GM23338 (cell line): ENCODE data around the gene NSG2. TPM values are rescaled to one million over a fixed set of nuclear protein-coding genes. Genes with fewer than 3 reads are reported as not detected.

ENCODE experiments used
- ATAC-seq: fragments of 200-7000 bp; cut with Tn5 transposase; 3 replicates; pipeline ENCODE4 v1.9.1; 2020
- DNase-seq: peaks from one replicate; pipeline ENCODE4 v3.0.0-alpha.2; 2015; ENCODE audit warnings: low spot score
- H2AFZ ChIP-seq: fragments of 200-600 bp; sonication (generic); 2 replicates; pipeline ENCODE4 v1.8.0; 2016; ENCODE audit warnings: antibody characterized with exemption, mild to moderate bottlenecking, moderate library complexity
- H3F3A ChIP-seq: fragments of 200-600 bp; sonication (generic); replicated peaks from 2 replicates; pipeline ENCODE4 v1.8.0; 2017; ENCODE audit warnings: antibody characterized with exemption, mixed run types, low read depth
- H3K27ac ChIP-seq: fragments of 200-600 bp; sonication (generic); 2 replicates; pipeline ENCODE4 v1.6.1; 2016; ENCODE audit warnings: low read depth
- H3K27me3 ChIP-seq: fragments of 200-600 bp; sonication (generic); 2 replicates; pipeline ENCODE4 v1.8.0; 2016; ENCODE audit warnings: mild to moderate bottlenecking, mixed run types, moderate library complexity; ENCODE audit not compliant: insufficient read depth
- H3K36me3 ChIP-seq: fragments of 200-600 bp; sonication (generic); 2 replicates; pipeline ENCODE4 v1.8.0; 2016; ENCODE audit warnings: mild to moderate bottlenecking; ENCODE audit not compliant: insufficient read depth
- H3K4me1 ChIP-seq: fragments of 200-600 bp; sonication (generic); 2 replicates; pipeline ENCODE4 v1.8.0; 2016; ENCODE audit warnings: mild to moderate bottlenecking, moderate library complexity; ENCODE audit not compliant: insufficient read depth
- H3K4me2 ChIP-seq: fragments of 200-600 bp; sonication (generic); 2 replicates; pipeline ENCODE4 v1.7.1; 2017; ENCODE audit warnings: mixed run types
- H3K4me3 ChIP-seq: fragments of 200-600 bp; sonication (generic); 2 replicates; pipeline ENCODE4 v1.6.1; 2016; ENCODE audit warnings: mixed run types
- H3K79me2 ChIP-seq: fragments of 200-600 bp; sonication (generic); replicated peaks from 2 replicates; pipeline ENCODE4 v1.8.0; 2017; ENCODE audit warnings: mild to moderate bottlenecking; ENCODE audit not compliant: insufficient read depth
- H3K9me2 ChIP-seq: fragments of 200-600 bp; sonication (generic); 2 replicates; pipeline ENCODE4 v1.8.0; 2017; ENCODE audit not compliant: insufficient read depth
- H4K20me1 ChIP-seq: fragments of 200-600 bp; sonication (generic); replicated peaks from 2 replicates; pipeline ENCODE4 v1.8.0; 2017; ENCODE audit warnings: mild to moderate bottlenecking; ENCODE audit not compliant: insufficient read depth
- H3K27ac Mint-ChIP-seq: 2 replicates; pipeline ENCODE4 v1.8.0; 2020; ENCODE audit warnings: inconsistent platforms, mild to moderate bottlenecking, moderate library complexity, mixed read lengths
- H3K27me3 Mint-ChIP-seq: 3 replicates; pipeline ENCODE4 v1.8.0; 2022; ENCODE audit warnings: low read depth, mild to moderate bottlenecking, moderate library complexity, mixed read lengths, inconsistent platforms; ENCODE audit not compliant: insufficient read depth, poor library complexity
- H3K36me3 Mint-ChIP-seq: 3 replicates; pipeline ENCODE4 v1.8.0; 2021; ENCODE audit warnings: low read depth, mild to moderate bottlenecking, inconsistent platforms, moderate library complexity, mixed read lengths
- H3K4me1 Mint-ChIP-seq: 3 replicates; pipeline ENCODE4 v1.8.0; 2020; ENCODE audit warnings: mild to moderate bottlenecking, inconsistent platforms, mixed read lengths
- H3K4me3 Mint-ChIP-seq: 3 replicates; pipeline ENCODE4 v1.8.0; 2021; ENCODE audit warnings: moderate library complexity, mild to moderate bottlenecking, inconsistent platforms, mixed read lengths
- H3K9me3 Mint-ChIP-seq: 3 replicates; pipeline ENCODE4 v1.8.0; 2020; ENCODE audit warnings: moderate library complexity, mild to moderate bottlenecking, inconsistent platforms, mixed read lengths
- CREB1 ChIP-seq: fragments of 250-450 bp; sonication (Bioruptor Pico); IDR thresholded peaks from 2 replicates; pipeline ENCODE4 v1.5.0; 2020; ENCODE audit warnings: low read depth, mild to moderate bottlenecking, moderate library complexity
- CTCF ChIP-seq, 2 experiments: fragments of 200-600 bp in 1 of 2; sonication (generic) in 1 of 2; conservative IDR thresholded peaks; 2 replicates each; pipeline versions ENCODE4 v1.5.1 to v1.6.1; 2016 to 2017; ENCODE audit warnings: antibody characterized with exemption in 2 of 2, low read depth in 2 of 2, mild to moderate bottlenecking in 2 of 2, moderate library complexity in 1 of 2
- ETS1 ChIP-seq: IDR thresholded peaks from 2 replicates; pipeline ENCODE4 v1.6.1; 2016; ENCODE audit warnings: antibody characterized with exemption
- EZH2 ChIP-seq: fragments of 200-600 bp; sonication (generic); IDR thresholded peaks from one replicate; pipeline ENCODE4 v1.8.0; 2017; ENCODE audit warnings: antibody characterized with exemption, mild to moderate bottlenecking, low read depth; ENCODE audit not compliant: unreplicated experiment
- EZH2phosphoT487 ChIP-seq: fragments of 200-600 bp; sonication (generic); IDR thresholded peaks from one replicate; pipeline ENCODE4 v1.8.1; 2018; ENCODE audit warnings: antibody characterized with exemption; ENCODE audit not compliant: unreplicated experiment
- JUNB ChIP-seq: IDR thresholded peaks from one replicate; pipeline ENCODE4 v1.6.1; 2016; ENCODE audit warnings: antibody characterized with exemption; ENCODE audit not compliant: unreplicated experiment
- NANOG ChIP-seq: IDR thresholded peaks from 2 replicates; pipeline ENCODE4 v1.6.1; 2016; ENCODE audit warnings: antibody characterized with exemption, borderline replicate concordance
- POLR2AphosphoS5 ChIP-seq: IDR thresholded peaks from 2 replicates; pipeline ENCODE4 v1.6.1; 2016; ENCODE audit warnings: antibody characterized with exemption, low read depth
- REST ChIP-seq: IDR thresholded peaks from one replicate; pipeline ENCODE4 v1.6.1; 2018; ENCODE audit warnings: antibody characterized with exemption; ENCODE audit not compliant: unreplicated experiment
- STAT1 ChIP-seq: IDR thresholded peaks from one replicate; pipeline ENCODE4 v1.6.1; 2016; ENCODE audit warnings: antibody characterized with exemption; ENCODE audit not compliant: unreplicated experiment
- ZNF114 ChIP-seq: fragments of 250-450 bp; sonication (Bioruptor Pico); IDR thresholded peaks from 2 replicates; pipeline ENCODE4 v1.5.0; 2020; ENCODE audit warnings: mild to moderate bottlenecking, moderate library complexity
- ZNF331 ChIP-seq: fragments of 250-450 bp; sonication (Bioruptor Pico); IDR thresholded peaks from 2 replicates; pipeline ENCODE4 v1.5.0; 2020; ENCODE audit warnings: low read depth, mild to moderate bottlenecking, moderate library complexity
- ZNF462 ChIP-seq: fragments of 250-450 bp; sonication (Bioruptor Pico); IDR thresholded peaks from 2 replicates; pipeline ENCODE4 v1.5.0; 2020; ENCODE audit warnings: mild to moderate bottlenecking, moderate library complexity
- polyA plus RNA-seq: library from polyadenylated mRNA; unstranded; fragments of >200 nt; fragmentation: Nextera tagmentation; extraction: Ambion mirVana; gene quantifications from 2 replicates; pipeline ENCODE4 v1.2.1, GENCODE V29; 2016
- total RNA-seq: library from RNA; depleted of rRNA; stranded (reverse); fragments of >200 nt; shearing (Covaris generic); gene quantifications from 2 replicates; pipeline ENCODE4 v1.2.3, GENCODE V29; 2014

NSG2 gene
- total and polyA plus RNA-seq, 2 experiments from 2014 or later = 0.16 TPM; not detected in 1

GRCh38 chr5:174010365-174010764, 35.1 kb upstream of the NSG2 start:
- peaks cover 8% of the 10 kb centered on the region; the same call in 2 of the 3 replicates for H3K9me3 Mint-ChIP-seq
- no peak overlapping the region for H3K27ac Mint-ChIP-seq
- Histone ChIP-seq H4K20me1 (no peaks in the 10 kb centered on the region), H3K79me2 (no peaks in the 10 kb centered on the region), H3K27ac (no peak overlapping the region), H3K4me2 (no peak overlapping the region), H3K36me3 (no peaks in the 10 kb centered on the region), H3K4me1 (no peaks in the 10 kb centered on the region), H3F3A (no peaks in the 10 kb centered on the region), H3K9me2 (no peaks in the 10 kb centered on the region), H3K4me3 (no peak overlapping the region), H3K27me3 (no peaks in the 10 kb centered on the region), H2AFZ (no peak overlapping the region)
- no peaks in the 10 kb centered on the region for H3K4me1 Mint-ChIP-seq
- DNase-seq (no peak), ATAC-seq (no peak)
- TF ChIP-seq JUNB (no peak), CREB1 (CRISPR knock-in tag) (no peak), CTCF (conservative IDR thresholded peaks at IDR 0.05; ENCODE audit: low read depth in 2 of 2) (no peak), NANOG (no peak), POLR2AphosphoS5 (no peak), ZNF331 (CRISPR knock-in tag) (no peak), STAT1 (no peak), ETS1 (no peak), REST (no peak), ZNF462 (no peak), EZH2phosphoT487 (no peak), ZNF114 (CRISPR knock-in tag) (no peak), EZH2 (no peak)
- no peaks in the 10 kb centered on the region for H3K27me3 Mint-ChIP-seq
- no peak overlapping the region for H3K4me3 Mint-ChIP-seq
- no peaks in the 10 kb centered on the region for H3K36me3 Mint-ChIP-seq
